Subcutaneous adipose tissue (tissue), 4 donors: ENCODE measurements around the gene GRHL1. TPM values are rescaled to one million over a fixed set of nuclear protein-coding genes. Genes with fewer than 3 reads are reported as not detected.

ENCODE experiments used
- total RNA-seq, 4 donors: library from RNA; depleted of rRNA; stranded (reverse); fragments of >200 nt; gene quantifications; one replicate each; pipeline ENCODE4 v1.1.0, GENCODE V29; 2016
- TF ChIP-seq, protein P1 (sequence below): fragments of 450-650 bp; IDR thresholded peaks from one replicate; pipeline ENCODE4 v1.5.1; 2016; ENCODE audit warnings: low read depth, mild to moderate bottlenecking, control low read depth, antibody characterized with exemption, moderate library complexity

Gene GRHL1
- total RNA-seq, 4 donors from 2014 or later: 0.88 to 7.2 (median 2.8) TPM

DNA sequence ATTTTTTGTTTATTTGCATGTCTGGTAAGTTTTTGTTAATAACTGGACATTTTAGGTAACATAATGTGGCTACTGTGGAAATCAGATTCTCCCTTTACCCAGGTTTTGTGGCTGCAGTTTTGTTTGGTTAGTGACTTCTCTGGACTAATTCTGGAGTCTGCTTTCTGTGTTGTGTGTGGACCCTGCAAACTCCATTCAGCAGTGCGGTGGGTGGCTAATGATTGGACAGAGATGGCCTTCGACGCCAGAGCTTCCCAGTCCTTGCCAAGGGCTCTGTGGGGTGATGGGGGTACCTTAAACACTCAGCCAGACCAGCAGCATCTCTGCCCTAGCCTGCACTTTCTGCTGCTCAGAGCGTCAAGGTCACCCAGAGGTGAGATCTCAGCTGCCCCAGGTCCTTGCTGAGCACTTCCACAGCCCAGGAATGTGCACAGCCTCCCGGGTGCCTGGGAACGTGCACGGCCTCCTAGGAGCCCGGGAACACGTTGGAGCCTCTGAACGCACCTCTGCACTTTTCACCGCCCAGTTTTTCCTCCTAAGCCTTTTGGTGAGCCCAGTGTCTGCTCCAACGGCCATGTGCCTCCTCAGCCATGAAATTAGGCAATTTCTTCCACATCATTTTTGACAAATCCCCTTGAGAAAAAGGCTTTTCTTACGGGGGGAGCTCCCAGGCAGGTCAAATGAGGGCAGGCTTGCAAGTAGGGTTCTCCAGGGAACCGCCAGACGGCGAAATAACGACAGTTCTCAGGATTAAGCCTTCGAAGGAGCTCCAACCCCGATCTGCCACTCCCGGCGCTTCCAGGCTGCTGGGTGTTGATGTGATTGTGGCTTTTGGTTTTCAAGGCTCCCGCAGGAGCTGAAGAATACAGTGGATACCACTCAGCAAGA is 56.7 kb downstream of the GRHL1 start:
- TF ChIP-seq, protein P1, sequence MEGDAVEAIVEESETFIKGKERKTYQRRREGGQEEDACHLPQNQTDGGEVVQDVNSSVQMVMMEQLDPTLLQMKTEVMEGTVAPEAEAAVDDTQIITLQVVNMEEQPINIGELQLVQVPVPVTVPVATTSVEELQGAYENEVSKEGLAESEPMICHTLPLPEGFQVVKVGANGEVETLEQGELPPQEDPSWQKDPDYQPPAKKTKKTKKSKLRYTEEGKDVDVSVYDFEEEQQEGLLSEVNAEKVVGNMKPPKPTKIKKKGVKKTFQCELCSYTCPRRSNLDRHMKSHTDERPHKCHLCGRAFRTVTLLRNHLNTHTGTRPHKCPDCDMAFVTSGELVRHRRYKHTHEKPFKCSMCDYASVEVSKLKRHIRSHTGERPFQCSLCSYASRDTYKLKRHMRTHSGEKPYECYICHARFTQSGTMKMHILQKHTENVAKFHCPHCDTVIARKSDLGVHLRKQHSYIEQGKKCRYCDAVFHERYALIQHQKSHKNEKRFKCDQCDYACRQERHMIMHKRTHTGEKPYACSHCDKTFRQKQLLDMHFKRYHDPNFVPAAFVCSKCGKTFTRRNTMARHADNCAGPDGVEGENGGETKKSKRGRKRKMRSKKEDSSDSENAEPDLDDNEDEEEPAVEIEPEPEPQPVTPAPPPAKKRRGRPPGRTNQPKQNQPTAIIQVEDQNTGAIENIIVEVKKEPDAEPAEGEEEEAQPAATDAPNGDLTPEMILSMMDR: no peak

DNA sequence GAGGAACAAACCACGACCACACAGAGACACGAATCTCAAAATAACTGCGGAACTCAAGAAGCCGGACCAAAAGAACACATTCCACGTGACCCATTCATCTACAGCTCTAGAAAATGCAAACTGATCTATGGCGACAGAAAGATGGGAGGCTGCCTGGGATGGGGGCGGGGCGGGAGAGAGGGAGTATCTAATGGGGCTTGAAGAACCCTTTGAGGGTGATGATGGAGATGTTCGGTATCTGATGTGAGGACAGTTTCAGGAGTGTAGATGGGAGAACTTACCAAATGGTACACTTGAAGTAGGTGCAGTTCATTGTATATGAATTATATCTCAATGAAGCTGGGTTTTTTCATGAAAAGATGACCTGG is 57.3 kb downstream of the GRHL1 start:
- TF ChIP-seq, protein P1: no peak

DNA sequence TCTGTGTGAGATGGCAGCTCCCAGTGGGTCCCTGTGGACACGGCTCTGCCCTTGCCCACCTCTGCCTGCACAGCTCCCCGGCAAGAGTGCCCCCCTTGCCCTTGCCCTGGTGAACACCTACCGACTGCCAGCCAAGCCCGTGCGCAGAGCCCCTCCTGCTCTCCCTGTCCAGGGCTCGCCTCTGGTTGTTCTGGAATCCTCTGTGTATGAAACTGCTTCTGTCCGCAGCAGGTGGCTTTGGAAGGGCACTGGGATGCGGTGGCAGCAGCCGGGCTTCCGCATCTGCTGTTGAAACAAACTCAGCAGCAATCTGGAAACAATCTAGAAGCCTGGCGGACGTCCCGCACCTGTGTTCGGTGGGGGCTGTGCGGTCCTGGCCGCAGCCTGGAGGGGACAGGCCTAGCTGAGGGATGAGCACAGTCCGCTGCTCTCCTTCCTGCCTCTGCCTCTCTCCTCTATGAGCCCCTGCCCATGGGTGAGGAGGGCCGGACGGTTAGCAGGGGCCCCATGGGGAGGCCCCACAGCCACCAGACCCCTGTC is 57.8 kb downstream of the GRHL1 start:
- TF ChIP-seq, protein P1: no peak

DNA sequence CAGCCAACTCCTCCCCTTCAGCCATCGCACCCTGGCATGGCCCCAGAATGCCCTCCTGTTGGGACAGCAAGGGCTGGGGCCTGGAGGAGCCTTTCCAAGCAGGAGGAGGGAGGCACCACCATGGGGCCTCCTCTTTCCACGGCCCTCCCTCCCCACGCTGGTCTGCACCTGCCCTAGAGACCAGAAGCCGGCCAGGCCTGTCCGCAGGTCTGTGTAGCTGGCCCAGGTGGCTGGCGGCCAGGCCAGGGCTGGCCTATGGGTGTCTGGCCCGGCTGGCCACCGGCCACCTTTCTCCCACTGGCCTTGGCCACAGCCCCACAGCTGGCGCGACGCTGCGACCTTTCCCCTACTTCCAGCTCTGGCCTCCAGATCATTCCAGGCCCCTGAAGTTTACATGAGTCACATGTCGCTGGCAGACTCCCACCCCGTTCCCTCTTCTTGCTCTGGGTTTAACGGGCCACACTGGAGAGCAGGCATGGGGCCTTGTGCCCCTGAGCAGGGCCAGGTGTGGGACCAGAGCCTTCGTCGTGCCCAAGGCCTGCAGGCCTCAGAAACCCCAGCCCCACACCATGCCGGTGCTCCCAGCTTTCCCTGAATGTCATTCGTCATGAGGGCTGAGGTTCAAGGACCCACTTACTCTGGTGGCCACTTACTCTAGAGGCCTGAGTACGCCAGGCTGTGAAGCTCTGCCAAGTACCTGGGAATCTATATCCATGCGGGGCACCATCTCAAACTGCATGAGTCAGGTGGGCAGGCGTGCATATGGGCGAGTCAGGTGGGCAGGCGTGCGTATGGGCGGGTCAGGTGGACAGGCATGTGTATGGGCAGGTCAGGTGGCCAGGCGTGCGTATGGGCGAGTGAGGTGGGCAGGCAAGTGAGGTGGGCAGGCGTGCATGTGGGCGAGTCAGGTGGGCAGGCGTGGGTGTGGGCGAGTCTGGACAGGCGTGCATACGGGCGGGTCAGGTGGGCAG is 58.6 kb downstream of the GRHL1 start:
- TF ChIP-seq, protein P1: no peak

DNA sequence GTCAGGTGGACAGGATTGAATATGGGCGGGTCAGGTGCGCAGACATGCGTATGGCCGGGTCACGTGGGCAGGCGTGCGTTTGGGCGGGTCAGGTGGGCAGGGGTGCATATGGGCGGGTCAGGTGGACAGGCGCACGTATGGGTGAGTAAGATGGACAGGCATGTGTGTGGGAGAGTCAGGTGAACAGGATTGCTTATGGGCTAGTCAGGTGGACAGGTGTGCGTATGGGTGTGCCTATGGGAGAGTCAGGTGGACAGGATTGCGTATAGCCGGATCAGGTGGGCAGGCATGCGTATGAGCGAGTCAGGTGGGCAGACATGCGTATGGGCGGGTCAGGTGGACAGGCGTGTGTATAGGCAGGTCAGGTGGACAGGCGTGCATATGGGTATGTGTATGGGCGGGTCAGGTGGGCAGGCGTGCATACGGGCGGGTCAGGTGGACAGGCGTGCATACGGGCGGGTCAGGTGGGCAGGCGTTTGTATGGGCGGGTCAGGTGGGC is 61.5 kb downstream of the GRHL1 start:
- TF ChIP-seq, protein P1: no peak

DNA sequence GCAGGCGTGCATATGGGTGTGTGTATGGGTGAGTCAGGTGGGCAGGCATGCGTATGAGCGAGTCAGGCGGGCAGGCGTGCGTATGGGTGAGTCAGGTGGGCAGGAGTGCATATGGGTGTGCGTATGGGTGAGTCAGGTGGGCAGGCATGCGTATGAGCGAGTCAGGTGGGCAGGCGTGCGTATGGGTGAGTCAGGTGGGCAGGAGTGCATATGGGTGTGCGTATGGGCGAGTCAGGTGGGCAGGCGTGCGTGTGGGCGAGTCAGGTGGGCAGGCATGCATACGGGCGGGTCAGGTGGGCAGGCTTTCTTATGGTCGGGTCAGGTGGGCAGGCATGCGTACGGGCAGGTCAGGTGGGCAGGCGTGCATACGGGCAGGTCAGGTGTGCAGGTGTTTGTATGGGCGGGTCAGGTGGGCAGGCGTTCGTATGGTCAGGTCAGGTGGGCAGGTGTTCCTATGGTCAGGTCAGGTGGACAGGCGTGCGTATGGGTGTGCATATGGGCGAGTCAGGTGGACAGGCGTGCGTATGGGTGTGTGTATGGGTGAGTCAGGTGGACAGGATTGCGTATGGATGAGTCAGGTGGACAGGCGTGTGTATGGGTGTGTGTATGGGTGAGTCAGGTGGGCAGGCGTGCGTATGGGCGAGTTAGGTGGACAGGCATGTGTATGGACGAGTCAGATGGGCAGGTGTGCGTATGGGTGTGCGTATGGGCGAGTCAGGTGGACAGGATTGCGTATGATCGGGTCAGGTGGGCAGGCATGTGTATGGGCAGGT is 63.1 kb downstream of the GRHL1 start:
- TF ChIP-seq, protein P1: no peak
